IMR-90 (cell line): ENCODE data around the gene GANC. TPM values are rescaled to one million over a fixed set of nuclear protein-coding genes. Genes with fewer than 3 reads are reported as not detected.

Experiments used
- ATAC-seq: fragments of 200-7000 bp; cut with Tn5 transposase; 2 replicates; pipeline ENCODE4 v1.9.1; 2020; ENCODE audit warnings: low read depth, mild to moderate bottlenecking, moderate library complexity
- BruUV-seq: library from RNA; stranded (reverse); fragments of 400-500 nt; replicated peaks from 2 replicates; lab custom pipeline; 2021; lab: Mats Ljungman, UMichigan
- CTCF ChIA-PET: fragments of 300-600 bp; formaldehyde crosslinking; extraction: SDS; loops from one replicate; lab custom pipeline; 2021; ENCODE audit warnings: antibody characterized with exemption; lab: Yijun Ruan, JAX
- POLR2A ChIA-PET: fragments of 300-600 bp; sonication (Branson Sonifier 250); formaldehyde crosslinking; loops from one replicate; lab custom pipeline; 2022; ENCODE audit warnings: antibody characterized with exemption; ENCODE audit not compliant: unreplicated experiment; lab: Charles Lee
- DNase-seq: peaks from one replicate; pipeline ENCODE4 v3.0.0; 2013
- H2AFZ ChIP-seq: replicated peaks from 2 replicates; pipeline ENCODE3; 2013; ENCODE audit warnings: low read length, mild to moderate bottlenecking; ENCODE audit not compliant: poor library complexity
- H2AK5ac ChIP-seq: 2 replicates; pipeline ENCODE4 v1.6.1; 2013; ENCODE audit warnings: low read depth, low read length, inconsistent platforms
- H2AK9ac ChIP-seq: replicated peaks from 2 replicates; pipeline ENCODE3; 2013; ENCODE audit warnings: mild to moderate bottlenecking, low read depth, low read length, moderate library complexity; ENCODE audit not compliant: poor library complexity
- H2BK120ac ChIP-seq: 2 replicates; pipeline ENCODE4 v1.6.1; 2013; ENCODE audit warnings: low read depth, low read length, inconsistent platforms
- H2BK15ac ChIP-seq: 3 replicates; pipeline ENCODE4 v1.6.1; 2013; ENCODE audit warnings: low read depth, low read length, inconsistent platforms
- H2BK20ac ChIP-seq: 2 replicates; pipeline ENCODE4 v1.6.1; 2013; ENCODE audit warnings: low read depth, mild to moderate bottlenecking, inconsistent platforms, low read length, moderate library complexity
- H2BK5ac ChIP-seq: 2 replicates; pipeline ENCODE4 v1.6.1; 2013; ENCODE audit warnings: mild to moderate bottlenecking, low read depth, low read length, inconsistent platforms; ENCODE audit not compliant: poor library complexity, severe bottlenecking
- H3K14ac ChIP-seq: replicated peaks from 2 replicates; pipeline ENCODE4 v1.6.1; 2013; ENCODE audit warnings: low read depth, low read length, inconsistent platforms
- H3K18ac ChIP-seq: 2 replicates; pipeline ENCODE4 v1.6.1; 2013; ENCODE audit warnings: low read depth, low read length, control low read depth
- H3K23ac ChIP-seq: 2 replicates; pipeline ENCODE4 v1.6.1; 2013; ENCODE audit warnings: low read depth, low read length, inconsistent platforms
- H3K27ac ChIP-seq: 2 replicates; pipeline ENCODE4 v1.5.1; 2013; ENCODE audit warnings: mild to moderate bottlenecking, control low read depth, low read length; ENCODE audit not compliant: insufficient read depth
- H3K27me3 ChIP-seq: 2 replicates; pipeline ENCODE4 v1.6.1; 2013; ENCODE audit warnings: low read length; ENCODE audit not compliant: control insufficient read depth, insufficient read depth
- H3K36me3 ChIP-seq: 2 replicates; pipeline ENCODE4 v1.6.1; 2013; ENCODE audit warnings: low read length, mixed read lengths; ENCODE audit not compliant: control insufficient read depth, insufficient read depth
- H3K4ac ChIP-seq: 2 replicates; pipeline ENCODE4 v1.6.1; 2013; ENCODE audit warnings: low read depth, low read length, inconsistent platforms
- H3K4me1 ChIP-seq: 2 replicates; pipeline ENCODE4 v1.6.1; 2013; ENCODE audit warnings: low read length, mixed read lengths; ENCODE audit not compliant: control insufficient read depth, insufficient read depth
- H3K4me2 ChIP-seq: 2 replicates; pipeline ENCODE4 v1.6.1; 2013; ENCODE audit warnings: low read depth, mild to moderate bottlenecking, control low read depth, low read length, moderate library complexity
- H3K4me3 ChIP-seq: 2 replicates; pipeline ENCODE4 v1.5.1; 2013; ENCODE audit warnings: low read depth, mild to moderate bottlenecking, control low read depth, low read length, moderate library complexity; ENCODE audit not compliant: insufficient read depth
- H3K56ac ChIP-seq: 2 replicates; pipeline ENCODE4 v1.6.1; 2013; ENCODE audit warnings: low read length, inconsistent platforms; ENCODE audit not compliant: insufficient read depth; ENCODE audit errors: extremely low read depth
- H3K79me1 ChIP-seq, 2 experiments: 2 replicates each; pipeline ENCODE4 v1.6.1; 2013; ENCODE audit warnings: low read length in 2 of 2, inconsistent platforms in 1 of 2, low read depth in 1 of 2
- H3K9ac ChIP-seq: 2 replicates; pipeline ENCODE4 v1.6.1; 2013; ENCODE audit warnings: low read depth, low read length, control low read depth
- H3K9me1 ChIP-seq: 2 replicates; pipeline ENCODE4 v1.6.1; 2013; ENCODE audit warnings: low read length, inconsistent platforms; ENCODE audit not compliant: insufficient read depth
- H3K9me3 ChIP-seq: 2 replicates; pipeline ENCODE4 v1.6.1; 2013; ENCODE audit warnings: low read length; ENCODE audit not compliant: control insufficient read depth, insufficient read depth
- H4K20me1 ChIP-seq: 2 replicates; pipeline ENCODE4 v1.6.1; 2013; ENCODE audit warnings: low read length, inconsistent platforms; ENCODE audit not compliant: insufficient read depth
- H4K5ac ChIP-seq: 2 replicates; pipeline ENCODE4 v1.6.1; 2013; ENCODE audit warnings: mild to moderate bottlenecking, low read depth, low read length, control low read depth
- H4K8ac ChIP-seq, 2 experiments: 2 replicates each; pipeline ENCODE4 v1.6.1; 2013; ENCODE audit warnings: low read depth in 2 of 2, low read length in 2 of 2, control low read depth in 1 of 2, inconsistent platforms in 1 of 2
- H4K91ac ChIP-seq: 2 replicates; pipeline ENCODE4 v1.6.1; 2013; ENCODE audit warnings: low read depth, low read length, inconsistent platforms; ENCODE audit not compliant: insufficient read depth
- BHLHE40 ChIP-seq: fragments of 150-350 bp; IDR thresholded peaks from 2 replicates; pipeline ENCODE4 v1.6.1; 2016; ENCODE audit warnings: mild to moderate bottlenecking, low read depth, low read length
- MXI1 ChIP-seq: IDR thresholded peaks from 2 replicates; pipeline ENCODE4 v1.6.1; 2012; ENCODE audit warnings: low read depth, mild to moderate bottlenecking, low read length, moderate library complexity, borderline replicate concordance
- WGBS, 2 experiments: methylation state at CpG; one replicate each; pipeline versions ENCODE4 v1.1.5 to v1.1.7; 2013; ENCODE audit warnings: missing lambda C conversion rate in 2 of 2; ENCODE audit not compliant: insufficient read length in 1 of 2; ENCODE audit errors: extremely low coverage in 2 of 2; 5-methylcytosine and 5-hydroxymethylcytosine counted together
- dilution Hi-C: fragments of 300-500 bp; cut with HindIII; formaldehyde crosslinking; loops from one replicate; pipeline ENCODE4 v1.14.3; 2018; ENCODE audit warnings: low sequenced_read_pairs; ENCODE audit not compliant: unreplicated experiment
- in situ Hi-C: fragments of 300-500 bp; cut with MboI; formaldehyde crosslinking; loops from 3 replicates; pipeline ENCODE4 v1.14.3; 2019; ENCODE audit warnings: low sequenced_read_pairs, inconsistent platforms, mixed read lengths
- intact Hi-C: fragments of 100-400 bp; cut with micrococcal nuclease; formaldehyde crosslinking; loops from 2 replicates; pipeline ENCODE4 v1.10.0; 2022
- polyA plus RNA-seq, 3 experiments: library from polyadenylated mRNA; depleted of rRNA; stranded (reverse); fragments of >200 nt; gene quantifications; 2 replicates each; pipeline ENCODE4 v1.2.3, GENCODE V29; 2012; ENCODE audit warnings: low replicate concordance in 1 of 3
- total RNA-seq: library from RNA; depleted of rRNA; stranded (reverse); fragments of >200 nt; gene quantifications from 2 replicates; pipeline ENCODE4 v1.2.3, GENCODE V29; 2012

GANC gene
- total and polyA plus RNA-seq, 2 of the 4 experiments (the other 2 are of a cell fraction): 7.1 to 19.2 TPM

GRCh38 chr15:42319206-42319605 is 46.2 kb downstream of the GANC start:
- no peaks in the 10 kb centered on the region for H3K36me3 ChIP-seq
- H3K4me1 ChIP-seq: peaks cover 4% of the 10 kb centered on the region
- H4K5ac ChIP-seq: no peak overlapping the region
- ChIA-PET CTCF (no interaction called here), POLR2A (no interaction called here)
- no peaks in the 10 kb centered on the region for H3K9me3 ChIP-seq
- in situ Hi-C loops: no loop called here
- DNase-seq (no peak), ATAC-seq (no peak)
- H3K9ac ChIP-seq: no peak overlapping the region
- H2BK5ac ChIP-seq: no peak overlapping the region
- H3K27ac ChIP-seq: no peak overlapping the region
- H3K4me3 ChIP-seq: no peak overlapping the region
- H3K14ac ChIP-seq: no peak overlapping the region
- H2BK120ac ChIP-seq: no peak overlapping the region
- H3K79me1 ChIP-seq: no peaks in the 10 kb centered on the region
- no peak overlapping the region for H2BK15ac ChIP-seq
- no CpG with 5 or more reads among the region's 2 CpGs for WGBS, 2 experiments
- no peak overlapping the region for H2AFZ ChIP-seq
- intact Hi-C loops: no loop called here
- dilution Hi-C loops: no loop called here
- H4K91ac ChIP-seq: no peak overlapping the region
- H2AK9ac ChIP-seq: no peak overlapping the region
- no peaks in the 10 kb centered on the region for H4K20me1 ChIP-seq
- H3K56ac ChIP-seq: no peak overlapping the region
- H3K4ac ChIP-seq: no peak overlapping the region
- no peak for TF ChIP-seq BHLHE40
- no peak for TF ChIP-seq MXI1
- no peak overlapping the region for H4K8ac ChIP-seq
- no peak overlapping the region for H2BK20ac ChIP-seq
- BruUV-seq: no TSS peak
- H3K4me2 ChIP-seq: no peak overlapping the region
- no peak overlapping the region for H3K23ac ChIP-seq
- no peaks in the 10 kb centered on the region for H3K27me3 ChIP-seq
- peaks cover 5% of the 10 kb centered on the region for H3K9me1 ChIP-seq
- no peak overlapping the region for H2AK5ac ChIP-seq
- no peak overlapping the region for H3K18ac ChIP-seq
